Measurements from ENCODE around the gene NSRP1.
"Not testable (repeated sequence)": the region's sequence is repeated elsewhere in the genome, so short reads cannot be mapped to it uniquely, and the experiment has no call there.

Gene NSRP1

DNA sequence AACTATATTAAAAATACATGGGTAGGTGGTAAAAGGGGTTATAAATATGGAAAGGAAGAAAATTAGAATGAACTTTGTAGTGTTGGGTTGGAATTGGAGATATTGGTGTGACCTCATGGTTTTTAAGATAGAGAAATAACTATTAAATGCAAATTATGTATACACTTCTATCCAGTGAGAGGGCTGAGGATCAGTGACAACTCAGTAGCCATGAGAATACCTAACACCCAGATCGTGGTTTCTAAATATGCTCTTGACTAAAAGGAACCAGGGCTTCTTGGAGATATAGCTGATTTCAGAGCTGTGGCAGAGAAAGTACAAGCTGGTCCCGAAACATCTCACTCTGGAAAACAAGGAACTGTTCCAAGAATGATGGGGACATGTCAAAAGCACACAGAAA lies 74.5 kb downstream of the NSRP1 start:
- DNase-seq = no peak

DNA sequence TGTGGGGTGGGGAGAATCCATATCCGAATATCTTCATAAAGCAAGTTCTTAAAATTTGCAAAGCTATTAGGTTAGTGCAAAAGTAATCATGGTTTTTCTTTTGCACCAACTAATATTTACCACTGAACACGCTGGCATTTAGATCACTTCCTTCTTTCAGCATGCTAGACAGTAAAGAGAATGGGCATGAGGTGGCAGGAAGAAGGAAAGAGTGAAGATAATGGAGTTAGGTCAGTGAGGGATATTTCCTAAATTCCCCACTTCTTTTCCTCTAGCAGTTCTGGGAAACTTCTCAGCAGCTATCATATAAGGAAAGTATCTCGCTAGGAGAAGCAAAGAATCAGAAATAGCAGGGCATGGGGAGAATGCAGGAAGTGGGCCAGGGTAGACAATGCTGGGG lies 79.9 kb downstream of the NSRP1 start:
- DNase-seq = no peak

DNA sequence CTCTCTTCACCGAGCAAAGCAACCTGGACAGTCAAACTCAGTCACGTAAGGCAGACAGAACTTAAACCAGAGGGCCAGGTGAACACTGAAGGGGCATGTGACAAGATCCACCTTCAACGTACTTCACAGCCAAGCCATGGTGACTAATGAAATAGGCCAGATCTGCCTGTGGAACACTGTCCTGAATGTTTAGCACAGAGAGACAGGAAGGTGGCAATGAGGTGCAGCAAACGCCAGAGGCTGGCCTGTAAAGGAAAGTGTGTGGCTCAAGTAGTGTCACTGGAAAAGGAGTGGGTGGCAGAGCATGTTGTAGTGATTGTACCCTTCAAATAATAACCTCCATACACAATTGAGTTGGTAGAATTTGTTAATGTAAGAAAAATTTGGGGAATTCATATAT lies 80.8 kb downstream of the NSRP1 start:
- no peak for DNase-seq

DNA sequence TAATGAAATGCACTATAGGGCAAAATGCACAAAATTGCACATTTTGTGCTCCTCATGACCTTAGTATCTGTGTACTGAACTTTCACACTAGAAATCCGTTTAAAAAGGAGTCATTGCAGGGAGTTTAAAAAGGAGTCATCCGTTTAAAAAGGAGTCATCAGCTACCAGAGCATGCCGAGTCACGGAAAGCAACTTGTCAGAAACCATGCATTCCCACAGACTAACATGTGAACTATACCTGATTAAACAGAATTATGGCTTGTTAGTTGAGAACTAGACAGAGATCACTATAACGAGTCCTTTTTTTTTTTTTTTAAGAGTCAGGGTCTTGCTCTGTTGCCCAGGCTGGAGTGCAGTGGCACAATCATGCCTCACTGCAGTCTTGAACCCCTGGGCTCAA lies 83.0 kb downstream of the NSRP1 start:
- no peak for DNase-seq

DNA sequence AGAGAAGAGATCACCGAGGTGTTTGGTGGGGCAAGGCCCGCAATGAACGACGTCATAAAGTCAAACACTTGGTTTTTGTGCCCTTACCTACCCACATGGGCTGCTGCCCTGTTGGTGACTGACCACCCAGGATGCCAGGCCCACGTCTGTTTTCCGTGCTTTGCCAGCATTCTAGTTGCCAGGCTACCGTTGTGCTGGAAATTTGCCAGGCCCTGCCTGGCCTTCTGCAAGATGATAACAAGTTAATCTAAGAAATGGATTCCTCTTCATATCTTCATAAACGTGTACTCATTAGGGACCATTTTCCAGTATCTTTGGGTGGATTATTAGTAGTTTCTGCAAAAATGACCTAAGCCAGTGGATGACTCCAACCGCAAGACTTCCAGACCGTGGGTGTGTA lies 83.5 kb downstream of the NSRP1 start:
- DNase-seq = no peak

DNA sequence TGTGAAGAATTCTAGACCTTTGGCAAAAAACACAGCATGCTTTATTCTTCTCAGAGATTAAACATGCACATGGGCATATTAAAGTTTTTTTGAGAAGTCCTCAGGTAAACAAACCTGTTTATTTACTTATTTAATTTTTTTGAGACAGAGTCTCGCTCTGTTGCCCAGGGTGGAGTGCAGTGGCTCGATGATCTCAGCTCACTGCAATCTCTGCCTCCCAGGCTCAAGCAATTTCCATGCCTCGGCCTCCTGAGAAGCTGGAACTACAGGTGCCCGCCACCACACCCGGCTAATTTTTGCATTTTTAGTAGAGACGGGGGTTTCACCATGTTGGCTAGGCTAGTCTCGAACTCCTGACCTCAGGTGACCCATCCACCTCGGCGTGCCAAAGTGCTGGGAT lies 84.0 kb downstream of the NSRP1 start:
- not testable (repeated sequence) for DNase-seq

DNA sequence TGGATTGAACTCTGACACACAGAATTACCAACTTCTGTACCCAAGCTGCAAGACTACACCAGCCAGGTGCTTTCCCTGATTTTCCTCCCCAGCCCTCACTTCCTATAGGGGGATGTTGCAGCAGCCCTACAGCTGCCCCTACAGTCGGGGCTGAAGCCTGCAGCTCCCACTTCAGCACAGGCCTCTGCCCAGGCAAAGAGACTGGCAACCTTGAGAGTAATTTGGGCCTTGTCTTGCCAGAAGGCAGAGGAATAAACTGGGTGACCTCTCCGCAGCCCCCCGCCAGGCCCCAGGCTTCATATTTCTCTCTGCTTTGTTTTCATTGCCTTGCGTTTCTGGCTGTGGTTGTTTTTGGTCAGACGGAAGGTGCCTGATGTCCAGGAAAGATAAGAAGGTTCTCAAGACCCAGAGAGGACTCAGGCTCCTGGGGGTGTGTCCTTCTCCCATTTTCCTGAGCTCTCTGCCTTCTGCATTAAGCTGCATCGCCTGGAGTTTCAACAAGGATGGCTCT lies 86.9 kb downstream of the NSRP1 start:
- DNase-seq = no peak

DNA sequence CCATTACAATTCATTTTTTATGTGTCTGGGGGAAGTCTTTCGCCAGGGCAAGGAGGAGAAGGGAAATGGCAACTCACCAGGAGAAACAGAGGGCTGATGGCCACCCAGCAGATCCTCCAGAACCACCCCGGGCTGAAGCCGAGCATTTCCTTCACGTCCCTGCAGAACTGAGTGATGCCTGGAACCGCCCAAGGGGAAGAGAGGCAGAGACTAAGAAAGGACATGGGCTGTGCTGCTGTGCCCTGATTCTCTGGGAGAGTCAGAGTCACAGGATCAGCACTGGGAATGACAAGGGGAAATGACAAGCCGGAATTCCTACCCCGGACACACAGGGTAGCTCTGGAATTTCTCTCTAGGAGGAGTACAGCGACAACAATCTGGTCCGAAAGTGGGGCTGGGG lies 91.0 kb downstream of the NSRP1 start:
- no peak for DNase-seq

DNA sequence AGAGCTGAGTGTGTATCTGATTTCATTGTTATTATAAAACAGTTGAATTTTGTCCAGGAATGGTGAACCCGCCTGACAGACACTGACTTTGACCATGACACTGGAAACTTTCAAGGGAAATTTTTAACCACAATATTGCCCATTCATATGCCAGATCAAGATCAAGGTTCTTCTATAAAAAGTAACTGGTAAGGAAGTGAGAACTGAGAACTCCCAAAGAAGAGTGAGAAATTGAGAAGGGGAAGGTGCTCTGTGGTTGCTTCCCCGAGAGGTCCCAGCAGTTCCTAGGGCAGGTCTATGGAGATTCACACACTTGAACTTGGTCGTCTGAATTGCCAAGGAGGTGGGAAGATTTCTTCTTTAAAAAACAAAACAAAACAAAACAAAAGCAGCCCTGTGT lies 91.6 kb downstream of the NSRP1 start:
- no peak for DNase-seq

DNA sequence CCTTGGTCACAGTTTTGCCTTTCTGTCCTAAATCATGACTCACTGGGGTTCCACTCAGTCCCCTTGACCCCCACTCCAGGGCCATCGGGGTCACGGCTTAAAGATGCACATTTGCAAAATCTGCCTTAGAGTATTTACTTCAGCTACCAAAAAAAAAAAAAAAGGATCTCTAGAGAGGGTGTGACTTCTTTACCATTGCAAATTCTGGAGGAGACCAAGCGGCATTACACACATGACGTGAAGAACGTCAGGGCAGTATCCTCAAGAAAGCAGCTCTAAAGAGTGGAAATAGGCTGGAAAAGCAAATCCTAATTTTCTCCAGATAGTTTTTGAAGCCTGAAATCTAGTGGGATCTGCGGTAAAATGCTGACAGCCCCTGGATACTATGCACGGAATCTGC lies 93.3 kb downstream of the NSRP1 start:
- no peak for DNase-seq

DNA sequence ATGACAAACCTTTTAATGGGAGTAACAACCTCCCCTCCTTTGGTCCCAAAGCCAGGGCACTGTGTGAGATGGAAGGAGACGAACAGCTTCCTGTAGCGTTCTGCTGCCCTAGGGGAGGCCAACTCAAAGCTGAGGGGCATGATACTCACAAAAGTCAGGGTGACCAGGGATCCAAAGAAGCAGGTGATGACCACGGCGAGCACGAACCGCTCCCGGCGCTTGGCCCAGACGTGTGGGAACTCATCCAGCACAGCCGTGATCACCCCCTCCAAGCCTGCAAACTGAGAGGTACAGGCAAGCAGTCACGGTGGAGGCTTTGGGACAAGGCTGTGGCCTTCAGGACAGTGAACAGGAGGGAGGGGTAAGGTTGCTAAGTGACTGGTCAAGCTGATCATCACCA lies 93.8 kb downstream of the NSRP1 start:
- no peak for DNase-seq

DNA sequence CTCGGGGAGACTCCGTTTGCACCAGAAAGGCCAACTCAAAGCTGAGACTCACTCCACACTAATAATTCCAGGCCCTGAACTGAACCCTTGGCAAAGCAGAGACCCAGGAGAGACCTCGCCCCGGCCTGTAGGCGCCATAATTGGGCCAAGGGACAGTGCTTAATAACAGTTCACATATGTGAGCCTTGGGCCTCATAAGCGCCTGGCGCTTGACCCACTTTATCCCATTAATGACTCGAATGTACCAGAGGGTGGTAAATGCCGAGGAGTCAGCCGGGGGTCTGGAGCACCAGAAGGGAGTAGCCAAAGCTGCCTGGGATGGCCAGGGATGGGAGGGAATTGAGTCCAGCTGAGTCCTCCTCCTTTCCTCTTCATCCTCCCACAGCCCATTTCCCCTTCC lies 94.3 kb downstream of the NSRP1 start:
- DNase-seq = no peak

DNA sequence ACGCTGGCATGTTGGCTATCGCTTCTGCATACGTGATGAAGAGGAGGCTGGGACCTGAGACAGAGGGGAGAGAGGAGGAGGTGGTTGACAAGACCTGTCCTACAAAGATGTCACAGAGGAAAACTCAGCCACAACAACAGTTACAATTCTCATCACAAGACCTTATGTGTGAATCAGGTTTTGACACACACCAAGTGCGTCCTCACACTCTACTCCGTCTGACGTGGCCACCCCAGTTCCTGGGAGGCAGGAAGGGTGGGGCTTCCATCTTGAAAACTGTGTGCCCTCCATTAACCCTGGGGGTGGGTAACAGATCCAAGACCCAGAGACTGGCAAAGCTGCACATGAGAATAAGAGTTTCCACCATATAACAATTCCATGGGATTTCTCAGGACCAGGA lies 94.8 kb downstream of the NSRP1 start:
- DNase-seq = no peak

DNA sequence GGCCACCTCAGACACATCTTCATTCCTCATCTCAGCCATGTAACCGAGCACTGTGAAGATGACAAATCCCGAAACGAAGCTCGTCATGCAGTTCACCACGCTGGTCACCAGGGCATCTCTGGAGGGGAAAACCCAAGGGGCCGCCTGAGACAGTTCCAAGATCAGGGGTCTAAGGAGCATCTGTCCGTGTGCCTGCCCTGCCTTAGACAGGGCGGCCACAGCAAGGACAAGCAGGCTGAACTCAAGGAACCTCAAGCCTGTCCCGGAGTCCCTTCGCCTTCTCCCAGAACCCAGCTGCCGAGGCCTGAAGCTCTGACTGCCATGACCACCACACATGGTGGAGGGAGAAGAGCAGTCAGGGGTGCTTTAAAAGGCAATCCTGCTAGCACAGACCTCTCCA lies 96.1 kb downstream of the NSRP1 start:
- no peak for DNase-seq

DNA sequence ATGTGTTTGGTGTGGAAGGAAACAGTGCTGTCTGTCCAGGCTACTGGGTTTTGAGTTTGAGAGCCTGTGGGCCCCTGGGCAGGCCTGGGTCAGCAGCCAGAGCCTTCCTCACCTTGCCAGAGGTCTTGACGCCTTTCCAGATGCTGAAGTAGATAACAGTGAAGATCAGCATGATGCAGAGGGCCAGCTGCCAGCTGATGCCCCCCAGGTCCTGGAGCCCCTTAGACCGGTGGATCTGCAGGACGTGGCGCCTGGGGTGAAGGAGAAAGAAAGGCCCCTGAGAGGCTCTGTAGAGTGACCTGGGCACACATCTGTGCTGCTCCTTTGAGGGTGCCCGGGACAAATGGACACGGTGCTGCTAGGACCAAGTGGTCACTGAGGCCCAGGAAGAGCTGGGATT lies 100.4 kb downstream of the NSRP1 start:
- no peak for DNase-seq

DNA sequence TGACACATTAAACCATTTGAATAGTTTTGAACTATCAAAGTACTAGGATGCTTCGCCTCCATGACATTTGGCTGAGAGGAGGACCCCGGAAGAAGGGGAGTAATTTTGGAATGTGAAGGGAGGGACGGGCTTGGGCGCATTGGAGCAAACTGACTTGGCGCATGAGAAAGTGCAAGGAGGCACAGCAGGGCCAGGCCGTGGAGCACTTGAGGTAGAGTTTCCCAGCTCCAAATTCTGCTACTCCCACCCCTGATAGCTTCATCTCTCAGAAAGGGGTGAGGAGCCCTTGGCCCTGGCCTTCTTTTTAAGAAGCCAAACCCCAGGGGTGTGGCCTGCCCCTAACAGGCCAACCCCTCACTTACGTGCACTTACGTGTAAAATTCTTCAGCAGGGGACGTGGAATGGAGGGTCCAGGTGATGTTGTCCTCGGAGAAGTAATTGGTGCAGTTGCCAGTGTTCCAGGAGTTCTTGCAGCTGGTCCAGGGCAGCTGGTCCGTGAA lies 101.2 kb downstream of the NSRP1 start:
- no peak for DNase-seq

DNA sequence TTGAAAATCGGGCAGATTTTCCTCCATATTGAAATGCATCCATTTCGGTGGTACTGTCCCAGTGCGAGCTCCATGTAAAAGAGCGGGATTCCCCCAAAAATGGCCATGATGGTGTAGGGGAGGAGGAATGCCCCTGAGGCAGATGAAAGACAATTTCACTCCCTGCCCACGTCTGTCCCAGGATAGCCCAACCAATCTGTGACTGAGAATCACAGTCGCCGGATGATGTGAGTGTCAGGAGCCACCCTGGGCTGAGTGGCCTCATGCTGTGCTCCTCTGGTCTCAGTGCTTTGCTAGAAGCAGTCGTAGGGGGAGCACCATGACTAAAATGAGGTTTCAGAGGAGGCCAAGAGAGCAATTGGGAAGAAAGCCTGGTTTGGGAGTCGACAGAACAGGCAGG lies 102.2 kb downstream of the NSRP1 start:
- no peak for DNase-seq

DNA sequence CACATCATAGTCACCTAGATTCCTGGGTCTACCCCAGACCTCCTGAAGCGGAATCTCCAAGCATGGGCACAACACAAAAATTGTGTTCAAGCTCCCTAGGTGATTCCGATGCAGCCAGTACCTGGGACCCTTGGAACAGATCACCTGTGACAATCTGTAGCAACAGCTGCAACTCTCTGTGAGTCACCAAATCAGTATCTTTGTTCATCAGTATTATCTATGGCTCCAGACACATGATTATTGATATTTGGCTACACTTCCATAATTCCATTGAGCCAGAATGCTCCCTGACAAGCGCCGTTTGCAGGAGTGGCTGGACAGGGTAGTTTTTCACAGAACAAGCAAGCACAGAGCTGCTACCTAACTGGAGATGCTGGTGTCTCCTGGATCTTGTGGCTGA lies 102.7 kb downstream of the NSRP1 start:
- no peak for DNase-seq

DNA sequence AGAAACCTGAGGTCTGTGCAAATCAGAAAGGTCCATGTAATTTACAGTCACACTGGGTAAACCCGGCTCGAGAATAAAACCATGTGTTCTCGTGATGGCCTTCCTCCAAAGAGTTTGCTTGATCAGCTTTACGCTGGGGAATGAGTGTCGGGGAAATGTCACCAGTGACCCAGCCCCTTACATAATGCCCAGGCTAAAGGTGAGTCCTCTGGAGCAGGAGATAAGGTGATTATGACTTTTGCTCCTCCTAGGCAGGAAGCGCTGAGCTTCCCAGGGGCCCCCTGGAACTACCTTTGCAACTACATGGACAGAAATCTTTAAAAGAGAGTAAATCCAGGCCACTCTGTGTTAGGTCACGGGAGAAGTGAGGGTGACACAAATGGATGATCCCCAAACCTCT lies 103.2 kb downstream of the NSRP1 start:
- DNase-seq = no peak

DNA sequence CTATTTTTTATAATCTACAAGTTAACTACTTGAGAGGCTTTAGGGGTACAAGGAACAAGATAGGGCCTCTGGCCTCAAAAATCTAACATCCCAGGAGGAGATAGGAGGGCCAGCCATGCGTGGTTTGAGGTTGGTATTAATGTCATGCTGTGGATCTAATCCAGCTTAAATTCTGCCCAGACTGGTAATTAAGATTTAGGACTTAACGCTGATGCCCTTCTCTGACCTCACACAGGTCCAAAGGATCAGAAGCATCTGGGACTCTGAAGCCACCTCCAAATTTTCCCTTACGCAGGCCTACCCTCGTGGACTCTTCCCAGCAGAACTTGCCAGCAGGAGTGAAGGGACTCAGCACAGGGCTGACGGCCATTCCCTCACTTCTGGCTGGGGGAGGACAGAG lies 103.8 kb downstream of the NSRP1 start:
- DNase-seq = no peak

DNA sequence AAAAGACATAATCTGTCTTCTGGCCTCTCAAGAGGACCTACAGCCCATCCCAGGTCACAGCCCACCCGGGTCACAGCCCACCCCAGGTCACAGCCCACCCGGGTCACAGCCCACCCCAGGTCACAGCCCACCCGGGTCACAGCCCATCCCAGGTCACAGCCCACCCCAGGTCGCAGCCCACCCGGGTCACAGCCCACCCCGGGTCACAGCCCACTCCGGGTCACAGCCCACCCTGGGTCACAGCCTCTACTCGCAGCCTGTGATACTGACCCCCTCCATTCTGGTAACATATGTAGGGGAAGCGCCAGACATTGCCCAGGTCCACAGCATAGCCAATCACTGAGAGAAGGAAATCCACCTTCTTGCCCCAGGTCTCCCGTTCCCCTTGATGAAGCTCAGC lies 104.7 kb downstream of the NSRP1 start:
- DNase-seq = no peak

DNA sequence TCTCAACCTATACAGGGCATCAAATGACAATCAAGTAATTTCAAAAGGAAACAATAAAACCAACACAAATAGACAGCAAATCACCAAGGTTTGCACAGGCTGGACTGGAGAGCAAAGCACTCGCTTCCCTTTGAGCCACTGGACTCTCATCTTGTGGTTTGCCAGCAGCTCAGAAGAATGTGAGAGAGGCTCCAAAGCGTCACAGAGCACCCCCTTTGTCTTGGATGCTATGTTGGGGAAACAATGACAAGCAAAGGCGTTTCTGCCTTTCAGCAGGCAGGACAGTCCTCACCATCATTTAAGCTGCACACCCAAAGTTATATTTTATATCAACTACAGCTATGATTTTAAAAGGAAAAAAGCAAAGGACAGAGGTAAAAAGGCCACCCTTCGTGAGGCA lies 105.6 kb downstream of the NSRP1 start:
- no peak for DNase-seq

DNA sequence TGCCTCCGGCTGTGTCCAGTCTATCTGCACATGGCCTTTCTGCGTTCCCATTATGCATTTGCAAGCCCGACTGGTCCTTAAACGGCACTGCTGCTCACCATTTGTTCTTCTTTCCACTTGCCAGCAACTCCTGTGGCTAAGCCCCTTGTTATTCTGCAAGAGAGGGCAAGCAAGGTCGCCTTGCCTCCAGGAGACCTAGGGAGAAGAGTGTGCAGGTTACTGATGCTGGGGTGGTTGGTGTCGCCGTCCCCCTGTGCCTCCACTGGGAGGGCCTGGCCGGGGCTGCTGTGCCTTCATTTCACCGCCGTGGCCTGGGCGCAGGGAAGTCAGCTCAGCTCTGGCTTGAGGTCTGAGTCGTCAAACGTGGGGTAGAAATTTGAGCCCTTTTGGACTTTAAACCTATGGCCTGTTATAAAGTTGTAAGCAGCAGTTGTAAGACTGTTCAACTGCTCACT lies 106.1 kb downstream of the NSRP1 start:
- DNase-seq = no peak

DNA sequence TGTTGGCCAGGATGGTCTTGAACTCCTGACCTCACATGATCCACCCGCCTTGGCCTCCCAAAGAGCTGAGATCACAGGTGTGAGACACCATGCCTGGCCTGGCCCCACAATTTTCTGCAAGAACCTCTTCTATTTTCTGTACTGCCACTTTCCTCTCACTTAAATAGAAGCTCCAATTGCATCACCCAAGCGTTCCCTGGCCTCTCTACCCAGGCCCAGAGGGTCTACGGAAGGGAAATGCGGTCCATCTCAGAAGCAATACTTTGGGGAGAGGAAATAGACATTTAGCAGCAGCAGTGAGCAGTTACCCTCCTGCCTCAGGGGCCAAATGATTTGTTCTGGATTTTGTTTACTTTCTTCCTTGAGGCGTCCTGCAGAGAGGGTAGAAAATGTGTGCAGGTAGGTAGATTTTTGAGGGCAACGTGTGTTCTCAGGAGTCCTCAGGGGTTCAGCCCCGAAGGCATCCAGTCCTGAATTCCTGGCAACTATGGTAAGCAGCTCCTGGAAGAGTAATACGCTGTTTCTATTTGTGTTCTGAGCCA lies 107.9 kb downstream of the NSRP1 start:
- DNase-seq = no peak

DNA sequence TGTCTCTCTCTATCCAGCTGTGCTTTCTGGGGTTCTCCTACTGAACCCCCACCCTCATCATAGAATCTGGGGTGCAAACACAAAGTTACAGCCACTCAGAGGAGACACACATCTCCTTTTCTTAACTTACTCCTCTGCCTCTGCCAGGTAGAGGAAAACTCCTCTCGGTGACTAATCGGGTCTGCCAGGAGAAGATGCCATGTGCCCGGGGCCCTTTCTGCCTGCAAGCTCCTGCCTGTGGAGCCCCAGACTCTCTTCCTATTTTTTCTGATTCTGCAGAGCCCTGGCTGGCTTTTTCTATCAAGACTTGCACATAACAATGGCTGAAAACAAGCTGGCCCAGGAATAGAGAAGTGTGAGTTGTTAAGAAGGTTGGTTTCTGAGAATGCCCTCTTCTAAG lies 108.5 kb downstream of the NSRP1 start:
- no peak for DNase-seq

All from retina (tissue), 1 donor.